Large intestine (tissue), 3 donors: ENCODE measurements around the gene PMM2. TPM values are rescaled to one million over a fixed set of nuclear protein-coding genes. Genes with fewer than 3 reads are reported as not detected.

ENCODE experiments used
- DNase-seq, 2 donors: peaks; one replicate each; pipeline versions ENCODE4 v3.0.0 to v3.0.0-alpha.2; 2013
- H3K27ac ChIP-seq: one replicate; pipeline ENCODE4 v1.5.1; 2013; ENCODE audit warnings: low read length
- H3K27me3 ChIP-seq: 2 replicates; pipeline ENCODE4 v1.6.1; 2013; ENCODE audit warnings: low read length; ENCODE audit not compliant: control insufficient read depth, insufficient read depth
- H3K36me3 ChIP-seq: 2 replicates; pipeline ENCODE4 v1.6.1; 2013; ENCODE audit warnings: low read length; ENCODE audit not compliant: control insufficient read depth, insufficient read depth
- H3K4me1 ChIP-seq: one replicate; pipeline ENCODE4 v1.6.1; 2013; ENCODE audit warnings: low read length; ENCODE audit not compliant: control insufficient read depth, insufficient read depth
- H3K4me3 ChIP-seq: one replicate; pipeline ENCODE4 v1.5.1; 2013; ENCODE audit warnings: low read length
- H3K9me3 ChIP-seq: one replicate; pipeline ENCODE4 v1.6.1; 2013; ENCODE audit warnings: mild to moderate bottlenecking, low read depth, low read length, moderate library complexity; ENCODE audit not compliant: control insufficient read depth
- WGBS: methylation state at CpG from one replicate; pipeline ENCODE4 v1.1.5; 2013; ENCODE audit warnings: low lambda C conversion rate; ENCODE audit not compliant: insufficient coverage; 5-methylcytosine and 5-hydroxymethylcytosine counted together
- polyA plus RNA-seq: library from polyadenylated mRNA; unstranded; fragments of 120-200 nt; gene quantifications from one replicate; pipeline ENCODE4 v1.2.1, GENCODE V29; 2013

Gene PMM2
- polyA plus RNA-seq, 1 donor: 40.3 TPM

DNA sequence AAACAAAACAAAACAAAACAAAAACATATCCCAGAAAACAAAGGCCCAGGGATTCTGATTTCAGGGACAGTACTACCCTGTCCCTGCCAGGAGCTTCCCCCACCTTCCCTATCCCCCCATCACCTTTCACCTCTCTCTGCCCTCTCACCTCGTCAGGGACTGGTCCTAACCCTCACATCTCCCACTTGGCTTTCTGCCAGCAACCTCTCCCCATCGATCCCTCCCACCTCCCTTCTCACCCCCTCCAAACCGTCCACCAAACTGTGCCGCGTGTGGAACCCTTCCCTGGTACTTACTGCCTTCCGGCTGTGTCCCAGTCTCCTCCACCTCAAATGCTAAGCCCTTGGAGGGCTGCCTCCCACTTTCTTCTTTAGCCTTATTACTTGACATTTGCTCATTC is 36.6 kb upstream of the PMM2 start:
- H3K4me1 ChIP-seq: no peaks in the 10 kb centered on the region
- H3K27me3 ChIP-seq: no peaks in the 10 kb centered on the region
- no peak overlapping the region for H3K4me3 ChIP-seq
- H3K36me3 ChIP-seq: peaks cover 40% of the 10 kb centered on the region
- no peak overlapping the region for H3K27ac ChIP-seq
- DNase-seq: no peak
- WGBS: 100% methylated on average over 1 of the region's 6 CpGs
- no peaks in the 10 kb centered on the region for H3K9me3 ChIP-seq

DNA sequence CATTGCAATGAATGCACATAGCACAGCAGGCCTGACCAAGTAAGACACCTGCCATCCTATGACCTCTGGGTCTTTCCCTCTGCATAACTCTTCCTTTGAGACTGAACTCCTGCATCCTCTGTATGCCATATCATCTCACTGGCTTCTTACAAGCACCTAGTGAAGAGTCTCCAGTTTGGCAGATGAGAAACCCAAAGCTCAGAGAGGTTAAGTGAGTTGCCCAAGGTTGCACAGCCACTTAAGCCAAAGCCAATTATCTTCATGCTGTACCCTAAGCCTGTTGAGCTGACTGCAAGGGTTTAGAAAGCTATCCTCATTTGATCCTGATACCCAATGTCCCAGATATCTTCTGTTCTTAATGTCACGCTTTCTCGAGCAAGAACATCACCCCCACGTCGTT is 35.4 kb upstream of the PMM2 start:
- Histone ChIP-seq H3K4me3 (no peak overlapping the region), H3K36me3 (peaks cover 46% of the 10 kb centered on the region), H3K27me3 (no peaks in the 10 kb centered on the region), H3K4me1 (no peaks in the 10 kb centered on the region), H3K27ac (no peak overlapping the region), H3K9me3 (no peaks in the 10 kb centered on the region)
- DNase-seq: no peak
- no CpG with 5 or more reads among the region's 4 CpGs for WGBS

DNA sequence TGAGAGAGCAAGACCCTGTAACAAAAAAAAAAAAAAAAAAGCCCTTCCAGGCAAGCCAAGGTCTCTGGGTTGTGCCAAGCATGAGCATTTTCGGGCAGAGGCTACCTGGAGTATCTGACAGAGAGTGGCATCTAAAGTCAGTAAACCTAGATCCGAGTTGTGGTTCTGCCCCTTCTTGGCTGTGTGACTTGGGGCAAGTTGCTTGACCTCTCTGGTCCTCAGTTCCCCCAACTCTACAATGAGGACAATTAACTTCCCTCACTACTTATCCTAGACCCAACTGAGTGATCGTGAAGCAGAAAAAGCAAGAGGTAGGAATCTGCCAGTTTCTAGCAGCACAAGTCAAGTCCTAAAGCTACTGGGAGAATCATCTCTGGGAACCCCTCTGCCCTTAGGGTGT is 34.6 kb upstream of the PMM2 start:
- Histone ChIP-seq H3K9me3 (no peaks in the 10 kb centered on the region), H3K4me3 (no peak overlapping the region), H3K36me3 (peaks cover 42% of the 10 kb centered on the region), H3K27me3 (no peaks in the 10 kb centered on the region), H3K4me1 (no peaks in the 10 kb centered on the region), H3K27ac (no peak overlapping the region)
- no CpG with 5 or more reads among the region's 3 CpGs for WGBS
- no peak for DNase-seq

DNA sequence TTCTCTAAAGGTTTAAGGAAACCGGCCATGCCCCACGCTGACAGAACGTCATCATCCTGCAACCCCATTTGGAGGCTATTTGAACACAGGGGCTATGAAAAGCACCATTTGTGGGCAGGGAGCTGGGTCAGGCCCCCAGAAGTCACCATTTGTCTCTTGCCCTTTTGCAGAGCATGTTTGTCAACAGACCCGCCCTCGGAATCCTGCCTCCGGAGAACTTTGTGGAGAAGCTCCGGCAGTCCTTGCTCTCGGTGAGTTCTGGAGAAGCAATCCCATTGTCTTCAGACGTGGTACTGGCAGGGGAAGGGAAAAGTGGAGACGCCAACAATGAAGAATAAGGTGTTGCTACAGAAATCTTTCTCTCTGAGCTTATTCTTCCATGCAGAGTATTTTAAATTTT is 33.7 kb upstream of the PMM2 start:
- Histone ChIP-seq H3K36me3 (peaks cover 45% of the 10 kb centered on the region), H3K4me1 (no peaks in the 10 kb centered on the region)

DNA sequence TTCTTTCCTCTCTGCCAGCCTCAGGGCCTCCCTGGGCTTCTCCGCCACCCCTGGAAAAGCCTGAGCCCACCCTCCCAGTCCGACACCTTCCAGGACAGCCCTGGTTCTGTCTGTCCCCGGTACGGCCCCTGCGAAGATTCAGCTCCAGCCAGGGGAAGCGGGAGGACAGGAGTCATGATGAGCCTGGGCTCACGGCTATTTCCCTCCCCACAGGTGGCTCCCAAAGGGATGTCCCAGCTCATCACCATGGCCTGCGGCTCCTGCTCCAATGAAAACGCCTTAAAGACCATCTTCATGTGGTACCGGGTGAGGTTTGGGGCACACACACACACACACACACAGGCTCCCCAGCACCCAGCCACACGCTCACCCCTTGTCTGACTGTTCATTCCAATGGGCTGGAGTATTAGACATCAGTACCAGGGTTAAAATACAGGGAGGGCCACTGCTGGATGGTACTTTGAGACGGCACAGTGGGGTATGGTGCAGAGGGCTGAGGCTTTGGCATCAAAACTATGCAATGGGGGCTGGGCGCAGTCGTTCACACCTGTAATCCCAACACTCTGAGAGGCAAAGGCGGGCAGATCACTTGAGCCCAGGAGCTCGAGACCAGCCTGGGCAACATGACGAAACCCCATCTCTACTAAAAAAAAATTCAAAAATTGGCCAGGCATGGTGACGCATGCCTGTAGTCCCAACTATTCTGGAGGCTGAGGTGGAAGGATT is 33.0 kb upstream of the PMM2 start:
- Histone ChIP-seq H3K4me3 (no peak overlapping the region), H3K36me3 (peaks cover 49% of the 10 kb centered on the region), H3K9me3 (no peaks in the 10 kb centered on the region), H3K27me3 (no peaks in the 10 kb centered on the region), H3K27ac (no peak overlapping the region), H3K4me1 (no peaks in the 10 kb centered on the region)
- no CpG with 5 or more reads among the region's 18 CpGs for WGBS
- no peak for DNase-seq

More for the DNA sequence above, 33.7 kb upstream of the PMM2 start:
- Histone ChIP-seq H3K27ac (no peak overlapping the region), H3K9me3 (no peaks in the 10 kb centered on the region), H3K27me3 (no peaks in the 10 kb centered on the region), H3K4me3 (no peak overlapping the region)
- 100% methylated on average over 2 of the region's 10 CpGs for WGBS
- DNase-seq: no peak

DNA sequence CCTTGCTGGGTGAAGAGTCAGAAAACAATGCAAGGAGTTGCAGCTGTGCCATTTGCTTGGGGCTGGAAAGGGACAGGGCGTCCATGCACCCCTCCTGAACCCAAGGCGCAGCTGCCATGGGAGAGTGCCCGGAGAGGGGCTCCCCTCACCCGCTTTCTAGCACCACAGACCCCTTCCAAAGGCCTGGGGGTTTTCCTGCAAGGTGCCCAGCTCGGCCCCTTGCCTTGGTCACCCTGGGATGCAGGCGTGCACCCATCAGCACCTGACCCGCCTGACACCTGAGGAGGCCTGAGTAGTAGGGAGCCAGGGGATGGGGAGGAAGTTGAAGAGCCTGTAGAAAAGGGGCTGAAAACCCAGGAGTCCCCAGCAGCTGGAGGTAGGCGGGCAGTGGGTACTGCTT is 30.5 kb upstream of the PMM2 start:
- H3K27me3 ChIP-seq: no peaks in the 10 kb centered on the region
- H3K4me1 ChIP-seq: no peaks in the 10 kb centered on the region
- peaks cover 49% of the 10 kb centered on the region for H3K36me3 ChIP-seq
- WGBS: no CpG with 5 or more reads among the region's 8 CpGs
- H3K4me3 ChIP-seq: no peak overlapping the region
- no peak overlapping the region for H3K27ac ChIP-seq
- DNase-seq: no peak
- no peaks in the 10 kb centered on the region for H3K9me3 ChIP-seq

DNA sequence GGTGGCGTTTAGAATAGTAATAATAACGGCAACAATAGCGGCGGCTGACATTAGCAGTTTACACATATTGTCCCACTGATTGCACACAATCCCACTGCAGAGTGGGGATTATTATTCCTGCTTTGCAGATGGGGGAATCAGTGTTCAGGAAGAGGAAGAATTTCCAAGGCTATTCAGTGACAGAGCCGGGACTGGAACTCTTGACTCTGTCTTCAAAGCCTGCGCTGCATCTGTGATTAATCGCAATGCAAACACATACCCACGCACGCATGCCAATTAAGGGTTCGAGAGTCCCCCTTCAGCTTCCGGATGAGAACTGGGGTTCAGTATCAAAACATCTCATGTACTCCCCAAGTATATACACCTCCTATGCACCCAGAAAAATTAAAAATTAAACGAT is 29.4 kb upstream of the PMM2 start:
- Histone ChIP-seq H3K27ac (no peak overlapping the region), H3K4me1 (no peaks in the 10 kb centered on the region), H3K4me3 (no peak overlapping the region), H3K27me3 (no peaks in the 10 kb centered on the region), H3K36me3 (peaks cover 56% of the 10 kb centered on the region), H3K9me3 (no peaks in the 10 kb centered on the region)
- no CpG with 5 or more reads among the region's 12 CpGs for WGBS
- DNase-seq: no peak

DNA sequence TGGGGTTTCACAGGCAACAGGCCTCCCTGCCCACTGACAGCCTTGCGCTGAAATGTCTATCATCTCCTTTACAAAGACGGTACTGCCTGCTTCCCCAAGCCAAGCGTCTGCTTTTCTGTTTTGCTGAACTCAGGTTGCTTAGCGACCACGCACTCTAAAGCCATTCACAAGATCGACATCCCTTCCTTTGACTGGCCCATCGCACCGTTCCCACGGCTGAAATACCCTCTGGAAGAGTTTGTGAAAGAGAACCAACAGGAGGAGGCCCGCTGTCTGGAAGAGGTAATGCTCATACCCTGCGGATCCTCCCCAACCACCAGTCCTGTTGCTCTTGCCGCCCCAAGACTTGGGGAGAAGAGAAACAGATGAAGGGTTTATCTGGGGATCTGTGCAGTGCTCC is 28.9 kb upstream of the PMM2 start:
- H3K4me3 ChIP-seq: no peak overlapping the region
- H3K27me3 ChIP-seq: no peaks in the 10 kb centered on the region
- no peak overlapping the region for H3K27ac ChIP-seq
- H3K36me3 ChIP-seq: peaks cover 56% of the 10 kb centered on the region
- no peaks in the 10 kb centered on the region for H3K4me1 ChIP-seq
- DNase-seq: no peak
- H3K9me3 ChIP-seq: no peaks in the 10 kb centered on the region
- WGBS: 92% methylated on average over 2 of the region's 12 CpGs

DNA sequence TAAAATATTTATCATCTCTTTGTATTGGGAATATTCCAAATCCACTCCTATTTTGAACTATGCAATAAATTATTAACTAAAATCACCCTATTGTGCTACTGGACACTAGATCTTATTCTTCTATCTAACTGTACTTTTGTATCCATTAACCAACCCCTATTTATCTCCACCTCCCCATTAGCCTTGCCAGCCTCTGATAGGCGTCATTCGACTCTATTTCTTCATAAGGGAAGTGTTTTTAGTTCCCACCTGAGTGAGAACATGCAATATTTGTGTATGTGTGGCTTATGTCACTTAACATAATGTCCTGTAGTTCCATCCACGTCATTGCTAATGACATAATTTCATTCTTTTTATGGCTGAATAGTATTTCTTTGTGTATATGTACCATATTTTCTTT is 24.1 kb upstream of the PMM2 start:
- WGBS: 20% methylated on average over 2 of the region's 3 CpGs
- no peak overlapping the region for H3K27ac ChIP-seq
- no peak overlapping the region for H3K4me3 ChIP-seq
- no peaks in the 10 kb centered on the region for H3K4me1 ChIP-seq
- H3K27me3 ChIP-seq: no peaks in the 10 kb centered on the region
- DNase-seq: no peak
- H3K36me3 ChIP-seq: peaks cover 58% of the 10 kb centered on the region
- H3K9me3 ChIP-seq: no peaks in the 10 kb centered on the region

DNA sequence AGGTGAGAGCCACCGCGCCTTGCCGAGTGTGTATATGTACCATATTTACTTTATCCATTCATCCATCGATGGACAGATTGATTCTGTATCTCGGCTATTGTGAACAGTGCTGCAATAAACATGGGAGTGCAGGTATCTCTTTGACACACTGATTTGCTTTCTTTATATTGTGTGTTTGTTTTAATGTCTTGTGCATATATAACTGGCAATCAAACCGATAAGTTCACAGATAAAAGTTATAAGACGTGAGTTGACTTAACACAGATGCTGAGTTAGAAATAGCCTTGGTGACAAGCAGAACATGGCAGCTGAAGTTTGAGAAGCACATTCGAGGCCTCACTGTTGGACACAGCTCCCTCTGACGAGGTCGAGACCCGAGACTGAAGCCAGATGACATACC is 23.4 kb upstream of the PMM2 start:
- no peaks in the 10 kb centered on the region for H3K9me3 ChIP-seq
- peaks cover 57% of the 10 kb centered on the region for H3K36me3 ChIP-seq
- no peaks in the 10 kb centered on the region for H3K4me1 ChIP-seq
- no peak overlapping the region for H3K4me3 ChIP-seq
- no peak for DNase-seq
- no CpG with 5 or more reads among the region's 11 CpGs for WGBS
- H3K27me3 ChIP-seq: no peaks in the 10 kb centered on the region
- H3K27ac ChIP-seq: no peak overlapping the region

DNA sequence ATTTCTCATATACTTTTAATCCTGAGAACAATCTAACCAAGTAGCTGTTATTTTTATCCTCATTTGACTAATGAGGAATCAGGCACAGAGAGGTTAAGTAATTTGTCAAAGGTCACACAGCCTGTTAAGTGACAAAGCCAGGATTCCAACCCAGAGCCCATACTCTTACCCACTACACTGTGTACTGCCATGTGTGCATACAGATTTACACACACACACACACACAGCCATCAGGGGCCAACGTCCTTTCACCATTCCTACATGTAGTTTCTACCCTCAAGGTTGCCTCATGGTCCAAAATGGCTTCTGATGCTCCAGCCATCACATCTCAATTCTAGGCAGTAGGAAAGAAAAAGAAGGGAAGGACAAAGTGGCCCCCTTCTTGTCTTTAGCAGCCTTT is 22.3 kb upstream of the PMM2 start:
- Histone ChIP-seq H3K27ac (no peak overlapping the region), H3K4me3 (no peak overlapping the region), H3K36me3 (peaks cover 64% of the 10 kb centered on the region), H3K27me3 (no peaks in the 10 kb centered on the region), H3K9me3 (no peaks in the 10 kb centered on the region), H3K4me1 (no peaks in the 10 kb centered on the region)
- DNase-seq: no peak
- no CpG with 5 or more reads among the region's 1 CpG for WGBS
